NCI-H1417 (cell line): ENCODE data around the gene MCM5.
A peak's percentile ranks its signal among the peaks of the same experiment; 100 is the strongest.
"Not testable (repeated sequence)": the region's sequence is repeated elsewhere in the genome, so short reads cannot be mapped to it uniquely, and the experiment has no call there.

ENCODE experiments used
- DNase-seq, 3 experiments: peaks; one replicate each; lab custom pipeline; 2025; lab: John Stamatoyannopoulos, UW

The MCM5 gene

DNA sequence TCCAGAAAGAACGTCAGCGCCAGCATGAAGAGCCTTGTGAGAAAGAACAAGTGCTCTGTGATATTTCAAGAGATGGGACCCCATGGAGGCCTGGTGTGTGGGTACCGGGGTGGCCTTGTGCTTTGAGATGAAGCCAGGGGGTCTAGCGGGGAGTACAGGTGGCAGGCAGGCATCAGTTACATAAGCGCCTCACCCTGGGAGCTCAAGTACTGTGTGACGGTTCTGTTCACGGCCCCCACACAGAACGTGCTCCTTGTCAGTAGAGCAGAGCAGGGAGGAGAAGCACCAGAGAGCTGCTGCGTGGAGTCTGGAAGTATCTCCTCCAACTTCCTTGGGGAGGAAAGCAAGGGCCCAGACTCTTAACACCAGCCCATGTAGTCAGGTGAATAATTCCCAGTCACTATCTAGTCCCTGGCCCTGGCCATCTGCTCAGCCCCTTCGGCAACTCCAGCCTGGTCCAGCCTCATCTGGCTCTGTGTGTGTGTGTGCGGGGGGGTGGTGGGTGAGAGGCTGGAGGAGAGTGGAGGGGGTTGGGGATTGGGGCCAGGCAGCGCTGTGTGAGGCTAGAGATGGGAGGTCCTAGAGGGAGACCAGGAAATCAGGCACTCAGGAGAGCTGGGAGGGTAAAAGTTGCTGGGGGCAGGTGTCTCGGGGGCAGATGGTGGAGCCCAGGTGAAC lies 32.4 kb downstream of the MCM5 start:
- DNase-seq: no peak

- no peak for DNase-seq
These were observed 34.2 kb downstream of the MCM5 start for GRCh38 chr22:35434061-35434710.

- no peak for DNase-seq
These were observed 35.3 kb downstream of the MCM5 start for GRCh38 chr22:35435201-35435740.

DNA sequence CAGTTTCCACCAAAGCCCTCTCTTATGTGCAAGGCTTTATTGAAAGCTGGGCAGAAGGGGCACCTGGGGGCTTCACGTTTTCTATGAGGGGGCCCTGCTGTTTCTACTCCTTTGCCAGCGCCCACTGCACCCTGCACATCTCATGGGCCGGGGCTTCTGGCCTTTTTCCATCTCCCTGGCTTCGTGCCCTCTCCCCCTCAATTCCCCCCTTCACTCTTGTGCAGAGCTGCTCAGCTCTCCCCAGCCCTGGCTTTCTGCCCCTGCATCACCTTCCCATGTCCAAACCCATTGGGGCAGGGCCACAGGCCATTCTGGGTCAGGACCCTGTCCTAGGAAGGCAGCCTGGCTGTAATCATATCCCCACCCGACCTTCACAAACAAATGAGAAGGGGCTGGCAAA lies 36.5 kb downstream of the MCM5 start:
- DNase-seq: no peak

- DNase-seq: no peak
These were observed 37.1 kb downstream of the MCM5 start for GRCh38 chr22:35437049-35437448.

- not testable (repeated sequence) for DNase-seq
These were observed 38.9 kb downstream of the MCM5 start for GRCh38 chr22:35438673-35439364.

GRCh38 chr22:35439365-35439717 lies 39.4 kb downstream of the MCM5 start:
- DNase-seq: no peak

- DNase-seq: no peak
These were observed 40.2 kb downstream of the MCM5 start for GRCh38 chr22:35440129-35440528.

- no peak for DNase-seq
These were observed 41.7 kb downstream of the MCM5 start for GRCh38 chr22:35441489-35442100.

DNA sequence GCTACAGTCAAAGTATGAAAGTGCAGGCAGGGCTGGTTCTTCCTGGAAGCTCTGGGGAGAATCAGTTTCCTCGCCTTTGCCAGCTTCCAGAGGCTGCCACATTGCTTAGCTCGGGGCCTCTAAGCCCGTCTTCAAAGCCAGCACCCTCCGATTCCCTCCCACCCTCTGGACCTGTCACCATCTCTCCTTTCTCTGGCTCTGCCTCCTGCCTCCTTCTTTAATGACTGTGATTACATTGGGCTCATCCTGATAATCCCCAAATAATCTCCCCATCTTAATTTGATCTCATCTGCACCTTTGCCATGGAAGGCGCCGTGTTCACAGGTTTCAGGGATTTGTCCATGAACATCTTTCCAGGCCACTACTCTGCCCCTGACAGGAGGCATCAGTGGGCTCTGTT lies 42.5 kb downstream of the MCM5 start:
- DNase-seq: no peak

DNA sequence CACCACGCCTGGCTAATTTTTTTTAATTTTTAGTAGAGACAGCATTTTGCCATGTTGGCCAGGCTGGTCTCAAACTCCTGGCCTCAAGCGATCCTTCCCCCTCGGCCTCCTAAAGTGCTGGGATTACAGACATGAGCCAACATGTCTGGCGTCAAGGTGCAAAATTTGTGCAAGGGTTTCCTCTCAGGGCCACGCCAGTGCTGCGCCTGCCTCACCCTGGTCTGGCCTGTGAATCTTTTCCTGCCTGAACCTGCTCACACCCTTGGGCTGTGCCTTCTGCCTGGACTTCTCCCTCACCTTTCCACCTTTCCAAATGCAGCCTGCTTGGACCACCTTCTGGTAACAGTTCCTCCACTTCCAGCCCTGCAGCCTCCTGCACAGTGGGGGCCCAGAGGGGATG lies 43.4 kb downstream of the MCM5 start:
- no peak for DNase-seq

GRCh38 chr22:35443790-35444684 lies 44.1 kb downstream of the MCM5 start:
- peak in 2 of 3 experiments; percentile 9 to 45 for DNase-seq

- DNase-seq: no peak
These were observed 44.9 kb downstream of the MCM5 start for GRCh38 chr22:35444685-35445399.

- DNase-seq: no peak
These were observed 46.0 kb downstream of the MCM5 start for GRCh38 chr22:35445933-35446332.

GRCh38 chr22:35446365-35446764 lies 46.4 kb downstream of the MCM5 start:
- no peak for DNase-seq

DNA sequence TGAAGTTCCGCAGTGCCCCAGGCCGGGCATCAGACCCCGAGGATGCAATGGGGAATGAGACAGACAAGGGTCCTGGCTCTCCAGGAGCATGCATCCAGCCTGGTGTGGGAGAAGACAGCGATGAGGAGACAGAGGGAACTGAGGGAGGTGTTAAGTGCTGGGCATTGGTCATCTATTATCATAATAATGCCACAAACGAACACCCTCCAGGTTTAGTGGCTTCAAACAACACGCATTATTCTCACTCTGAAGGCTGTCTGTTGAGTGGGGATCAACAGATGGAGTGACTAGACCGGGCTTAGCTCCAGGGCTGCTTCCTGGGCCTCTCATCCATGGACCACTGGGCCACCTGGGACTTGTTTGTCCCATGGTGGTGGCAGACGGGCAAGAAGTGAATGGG lies 48.6 kb downstream of the MCM5 start:
- DNase-seq: no peak

DNA sequence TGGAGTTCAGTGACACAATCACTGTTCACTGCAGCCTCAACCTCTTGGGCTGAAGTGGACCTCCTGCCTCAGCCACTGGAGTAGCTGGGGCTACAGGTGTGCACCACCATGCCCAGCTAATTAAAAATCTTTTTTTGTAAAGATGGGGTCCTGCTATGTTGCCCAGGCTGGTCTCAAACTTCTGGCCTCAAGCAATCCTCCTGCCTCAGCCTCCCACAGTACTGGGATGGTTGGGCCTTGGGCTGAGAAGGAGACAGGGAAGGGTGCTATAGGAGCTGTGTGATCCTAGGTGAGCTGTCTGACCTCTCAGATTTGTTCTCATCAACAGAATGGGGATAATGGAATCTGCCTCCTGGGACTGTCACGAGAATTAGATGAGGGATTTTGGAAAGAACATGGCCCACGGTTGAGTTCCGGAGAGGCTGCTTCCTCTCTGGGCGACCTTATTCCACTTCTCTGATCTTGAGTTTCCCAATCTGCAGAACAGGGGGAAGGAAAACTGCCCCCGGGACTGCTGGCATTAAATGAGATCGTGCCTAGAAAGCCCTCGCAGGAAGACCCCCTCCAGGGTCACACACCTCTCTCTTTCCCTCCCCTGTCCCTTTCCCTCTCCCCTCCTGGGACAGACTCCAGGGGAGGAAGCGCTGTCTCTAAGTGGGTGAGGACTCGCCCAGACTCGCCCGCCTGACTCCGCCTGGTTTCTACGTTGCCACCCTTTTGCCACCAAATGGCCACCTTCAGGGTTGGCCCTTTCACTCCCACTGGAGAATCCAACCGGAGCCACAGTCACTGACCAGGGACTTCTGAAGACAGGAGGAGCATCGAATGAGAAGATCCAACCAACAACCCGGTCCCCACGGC lies 50.1 kb downstream of the MCM5 start:
- DNase-seq: no peak

GRCh38 chr22:35450824-35451569 lies 51.1 kb downstream of the MCM5 start:
- no peak for DNase-seq

DNA sequence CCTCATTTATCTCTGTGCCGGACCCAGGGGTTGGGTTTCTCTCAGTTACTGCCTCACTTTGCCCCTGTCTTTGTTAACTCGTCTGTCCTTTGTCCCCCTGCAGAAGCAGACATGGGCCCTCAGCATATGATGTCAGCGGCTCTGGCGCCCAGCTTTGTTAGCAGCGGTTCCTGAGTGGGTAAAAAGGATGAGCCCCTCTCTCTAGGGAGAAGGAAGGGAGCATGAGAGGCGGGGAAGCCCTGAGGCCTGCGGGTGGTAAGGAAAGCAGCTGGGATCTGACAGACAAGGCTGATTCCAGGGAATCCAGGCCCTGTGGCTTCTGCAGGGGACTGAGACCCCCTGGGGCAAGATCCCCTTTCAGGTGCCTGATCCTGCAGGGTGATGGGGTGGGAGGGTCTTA lies 51.7 kb downstream of the MCM5 start:
- DNase-seq: peak in 1 of 3 experiments; percentile 21
